HCT116 (cell line): Measurements from ENCODE around the gene MYBPC3. TPM values are rescaled to one million over a fixed set of nuclear protein-coding genes. Genes with fewer than 3 reads are reported as not detected.
"Not testable (repeated sequence)": the region's sequence is repeated elsewhere in the genome, so short reads cannot be mapped to it uniquely, and the experiment has no call there.

ENCODE experiments used
- ATAC-seq: fragments of 200-7000 bp; cut with Tn5 transposase; 2 replicates; pipeline ENCODE4 v1.9.1; 2020; ENCODE audit warnings: mild to moderate bottlenecking, moderate library complexity
- BruUV-seq: library from RNA; stranded (reverse); fragments of 400-500 nt; replicated peaks from 2 replicates; lab custom pipeline; 2021; lab: Mats Ljungman, UMichigan
- CTCF ChIA-PET: fragments of 300-600 bp; sonication (Branson Sonifier 250); formaldehyde crosslinking; loops from one replicate; lab custom pipeline; 2021; ENCODE audit warnings: antibody characterized with exemption; lab: Charles Lee
- POLR2A ChIA-PET: fragments of 300-600, 350-600 bp; sonication (Branson Sonifier 250); formaldehyde crosslinking; loops from one replicate; lab custom pipeline; 2021; ENCODE audit warnings: antibody characterized with exemption; lab: Charles Lee
- RAD21 ChIA-PET, 2 experiments: fragments of 300-600 bp; sonication (Branson Sonifier 250); formaldehyde crosslinking; loops; one replicate each; lab custom pipeline; 2023; ENCODE audit warnings: low total read pairs in 2 of 2; ENCODE audit not compliant: uncharacterized antibody in 2 of 2, unreplicated experiment in 2 of 2, low non-redundant PET in 1 of 2; lab: Charles Lee
- DNase-seq: peaks from one replicate; pipeline ENCODE4 v3.0.0-alpha.2; 2010; ENCODE audit warnings: low read depth, low spot score
- H2AFZ ChIP-seq: fragments of 200-600 bp; shearing (Covaris generic), sonication (generic); 2 replicates; pipeline ENCODE4 v1.6.1; 2017; ENCODE audit warnings: low read depth, mixed run types, mixed read lengths, antibody characterized with exemption, low read length; ENCODE audit not compliant: poor library complexity, severe bottlenecking
- H3K27ac ChIP-seq: 2 replicates; pipeline ENCODE4 v1.5.1; 2012; ENCODE audit warnings: low read depth, low read length
- H3K27me3 ChIP-seq: fragments of 200-600 bp; sonication (generic); 2 replicates; pipeline ENCODE4 v1.6.1; 2016; ENCODE audit warnings: mixed run types, low read length, mixed read lengths; ENCODE audit not compliant: insufficient read depth
- H3K36me3 ChIP-seq, 2 experiments: fragments of 200-500 bp in 1 of 2; fragments of 200-600 bp in 1 of 2; sonication (Bioruptor generic) in 1 of 2; sonication (generic) in 1 of 2; 2 replicates each; pipeline versions ENCODE4 v1.5.1 to v1.6.1; 2014 to 2016; ENCODE audit warnings: low read length in 2 of 2, inconsistent platforms in 1 of 2, mixed read lengths in 1 of 2, mixed run types in 1 of 2; ENCODE audit not compliant: insufficient read depth in 2 of 2, control insufficient read depth in 1 of 2
- H3K4me1 ChIP-seq, 2 experiments: fragments of 200-600 bp in 1 of 2; sonication (generic) in 1 of 2; 2 replicates each; pipeline versions ENCODE4 v1.5.1 to v1.6.1; 2012 to 2017; ENCODE audit warnings: low read length in 2 of 2, inconsistent platforms in 1 of 2, mild to moderate bottlenecking in 1 of 2, mixed read lengths in 1 of 2, mixed run types in 1 of 2, moderate library complexity in 1 of 2; ENCODE audit not compliant: insufficient read depth in 2 of 2, control insufficient read depth in 1 of 2
- H3K4me2 ChIP-seq: fragments of 200-600 bp; sonication (generic); 2 replicates; pipeline ENCODE4 v1.6.1; 2017; ENCODE audit warnings: mixed run types, low read length, mixed read lengths
- H3K4me3 ChIP-seq, 2 experiments: fragments of 200-600 bp in 1 of 2; sonication (generic) in 1 of 2; replicated peaks in 1 of 2; 2 replicates each; pipeline ENCODE4 v1.5.1; 2011 to 2016; ENCODE audit warnings: low read length in 2 of 2, control low read depth in 1 of 2, low read depth in 1 of 2, mild to moderate bottlenecking in 1 of 2, mixed read lengths in 1 of 2, mixed run types in 1 of 2
- H3K79me2 ChIP-seq: fragments of 200-600 bp; sonication (generic); 2 replicates; pipeline ENCODE4 v1.6.1; 2017; ENCODE audit warnings: mild to moderate bottlenecking, mixed run types, low read length, moderate library complexity, mixed read lengths; ENCODE audit not compliant: insufficient read depth
- H3K9ac ChIP-seq: fragments of 200-600 bp; sonication (generic); 2 replicates; pipeline ENCODE4 v1.6.1; 2016; ENCODE audit warnings: low read length, mixed read lengths
- H3K9me2 ChIP-seq: fragments of 200-600 bp; sonication (generic), shearing (Covaris generic); 2 replicates; pipeline ENCODE4 v1.6.1; 2017; ENCODE audit warnings: mixed run types, mild to moderate bottlenecking, moderate library complexity; ENCODE audit not compliant: insufficient read depth
- H3K9me3 ChIP-seq, 2 experiments: fragments of 200-500 bp in 1 of 2; fragments of 200-600 bp in 1 of 2; sonication (Bioruptor generic) in 1 of 2; sonication (generic) in 1 of 2; 2 replicates each; pipeline ENCODE4 v1.6.1; 2014 to 2017; ENCODE audit warnings: low read length in 2 of 2, mixed read lengths in 2 of 2, inconsistent platforms in 1 of 2, low read depth in 1 of 2, mild to moderate bottlenecking in 1 of 2, mixed run types in 1 of 2, moderate library complexity in 1 of 2; ENCODE audit not compliant: control insufficient read depth in 1 of 2, insufficient read depth in 1 of 2
- H4K20me1 ChIP-seq: fragments of 200-600 bp; sonication (generic), shearing (Covaris generic); 2 replicates; pipeline ENCODE4 v1.6.1; 2017; ENCODE audit warnings: mixed run types, mild to moderate bottlenecking, moderate library complexity; ENCODE audit not compliant: insufficient read depth
- EGR1 ChIP-seq: IDR thresholded peaks from 2 replicates; pipeline ENCODE4 v1.6.1; 2012; ENCODE audit warnings: low read depth
- FOSL1 ChIP-seq: IDR thresholded peaks from 2 replicates; pipeline ENCODE4 v1.6.1; 2012; ENCODE audit warnings: low read depth
- POLR2A ChIP-seq: IDR thresholded peaks from 2 replicates; pipeline ENCODE4 v1.7.0; 2011; ENCODE audit warnings: borderline replicate concordance; ENCODE audit not compliant: insufficient read depth, insufficient read length; ENCODE audit errors: extremely low read depth
- intact Hi-C: fragments of 100-400 bp; cut with micrococcal nuclease; formaldehyde crosslinking; loops from 2 replicates; pipeline ENCODE4 v1.10.0; 2022
- total RNA-seq: library from RNA; stranded (reverse); gene quantifications from one replicate; pipeline ENCODE4 v1.2.1, GENCODE V29; 2021; ENCODE audit not compliant: unreplicated experiment

MYBPC3 gene
- total RNA-seq, 1 experiment from 2014 or later = 0.25 TPM

DNA sequence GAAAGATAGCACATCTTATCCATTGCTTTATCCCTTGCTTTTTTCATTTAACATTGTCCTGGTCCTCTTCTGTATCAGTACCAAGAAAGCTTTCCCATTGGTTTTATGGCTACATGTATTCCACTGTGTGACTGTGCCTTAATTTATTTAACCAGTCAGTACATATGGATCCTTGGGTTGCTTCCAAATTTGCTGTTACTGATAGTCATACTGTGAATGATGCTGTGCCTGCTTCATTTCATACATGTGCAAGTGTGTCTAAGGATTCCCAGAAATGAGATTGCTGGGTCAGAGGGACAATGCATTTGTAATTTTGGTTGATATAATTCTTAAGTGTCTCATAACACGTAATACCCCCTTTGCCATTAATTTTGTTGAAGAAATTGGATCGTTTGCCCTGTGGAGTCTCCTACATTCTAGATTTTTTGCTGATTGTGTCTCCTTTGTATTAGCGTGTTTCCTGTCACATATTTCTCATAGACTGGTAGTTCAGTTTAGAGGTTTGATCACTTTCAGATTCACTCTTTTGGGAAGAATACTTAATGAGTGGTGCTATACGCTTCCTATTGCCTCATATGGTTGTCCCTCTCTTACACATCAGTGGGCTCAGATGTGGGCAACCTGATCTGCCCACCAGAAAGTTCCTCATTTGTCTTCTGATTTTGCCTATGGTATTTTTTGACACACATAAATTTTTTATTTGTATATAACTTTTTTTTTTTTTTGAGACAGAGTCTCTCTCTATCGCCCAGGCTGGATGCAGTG is 35.3 kb downstream of the MYBPC3 start:
- no peak overlapping the region for H3K27ac ChIP-seq
- no peaks in the 10 kb centered on the region for H3K9me2 ChIP-seq
- H3K36me3 ChIP-seq = peaks cover 3 to 26% of the 10 kb centered on the region in 2 experiments; a peak in 3 of 4 replicates
- CTCF ChIA-PET = no interaction called here
- DNase-seq (no peak), ATAC-seq (no peak)
- RAD21 ChIA-PET = no interaction called here
- no peak overlapping the region for H3K4me3 ChIP-seq
- intact Hi-C loops = no loop called here
- H3K79me2 ChIP-seq = no peaks in the 10 kb centered on the region
- no peak overlapping the region for H3K9ac ChIP-seq
- no peak overlapping the region for H2AFZ ChIP-seq
- POLR2A ChIA-PET = no interaction called here
- no peaks in the 10 kb centered on the region for H3K27me3 ChIP-seq
- no peaks in the 10 kb centered on the region for H3K4me1 ChIP-seq
- no peaks in the 10 kb centered on the region for H4K20me1 ChIP-seq
- no peaks in the 10 kb centered on the region for H3K9me3 ChIP-seq
- TF ChIP-seq FOSL1 (no peak), POLR2A (no peak), EGR1 (no peak)
- no TSS peak for BruUV-seq
- no peak overlapping the region for H3K4me2 ChIP-seq

GRCh38 chr11:47316501-47316900 is 36.0 kb downstream of the MYBPC3 start:
- CTCF ChIA-PET, BruUV-seq, H3K9me3 ChIP-seq, H4K20me1 ChIP-seq, H3K4me2 ChIP-seq, ATAC-seq, RAD21 ChIA-PET, H3K27ac ChIP-seq, H3K79me2 ChIP-seq, H3K4me3 ChIP-seq, H3K9ac ChIP-seq, H3K4me1 ChIP-seq, POLR2A ChIA-PET, H2AFZ ChIP-seq, H3K27me3 ChIP-seq, intact Hi-C loops, DNase-seq, H3K9me2 ChIP-seq: not testable (repeated sequence)
- H3K36me3 ChIP-seq = peaks cover 8 to 28% of the 10 kb centered on the region in 2 experiments; a peak in 3 of 4 replicates
